ENCODE measurements around the gene LPAR3.

Gene LPAR3

GRCh38 chr1:84883286-84883685 lies 9.7 kb downstream of the LPAR3 start:
- Histone ChIP-seq H3K9me3 (ENCODE audit: insufficient read depth, low read length) (no peaks in the 10 kb centered on the region), H3K27me3 (ENCODE audit: low read length) (no peaks in the 10 kb centered on the region), H3K9me2 (replicated peaks; ENCODE audit: insufficient read depth, low read length) (no peaks in the 10 kb centered on the region), H3K4me2 (ENCODE audit: low read depth, low read length, poor library complexity, severe bottlenecking) (no peak overlapping the region), H3K9ac (ENCODE audit: low read length) (no peak overlapping the region), H4K20me1 (ENCODE audit: low read depth, low read length) (no peaks in the 10 kb centered on the region), H3F3A (ENCODE audit: insufficient read depth) (no peaks in the 10 kb centered on the region), H3K36me3 (ENCODE audit: low read length) (no peaks in the 10 kb centered on the region), H3K79me2 (ENCODE audit: insufficient read depth, low read length) (no peaks in the 10 kb centered on the region), H3K4me3 (ENCODE audit: insufficient read depth, low read length, poor library complexity, severe bottlenecking) (no peak overlapping the region), H3K27ac (ENCODE audit: low read depth, low read length) (no peak overlapping the region), H2AFZ (ENCODE audit: low read depth, low read length, severe bottlenecking) (no peak overlapping the region)
- TF ChIP-seq, protein P1, sequence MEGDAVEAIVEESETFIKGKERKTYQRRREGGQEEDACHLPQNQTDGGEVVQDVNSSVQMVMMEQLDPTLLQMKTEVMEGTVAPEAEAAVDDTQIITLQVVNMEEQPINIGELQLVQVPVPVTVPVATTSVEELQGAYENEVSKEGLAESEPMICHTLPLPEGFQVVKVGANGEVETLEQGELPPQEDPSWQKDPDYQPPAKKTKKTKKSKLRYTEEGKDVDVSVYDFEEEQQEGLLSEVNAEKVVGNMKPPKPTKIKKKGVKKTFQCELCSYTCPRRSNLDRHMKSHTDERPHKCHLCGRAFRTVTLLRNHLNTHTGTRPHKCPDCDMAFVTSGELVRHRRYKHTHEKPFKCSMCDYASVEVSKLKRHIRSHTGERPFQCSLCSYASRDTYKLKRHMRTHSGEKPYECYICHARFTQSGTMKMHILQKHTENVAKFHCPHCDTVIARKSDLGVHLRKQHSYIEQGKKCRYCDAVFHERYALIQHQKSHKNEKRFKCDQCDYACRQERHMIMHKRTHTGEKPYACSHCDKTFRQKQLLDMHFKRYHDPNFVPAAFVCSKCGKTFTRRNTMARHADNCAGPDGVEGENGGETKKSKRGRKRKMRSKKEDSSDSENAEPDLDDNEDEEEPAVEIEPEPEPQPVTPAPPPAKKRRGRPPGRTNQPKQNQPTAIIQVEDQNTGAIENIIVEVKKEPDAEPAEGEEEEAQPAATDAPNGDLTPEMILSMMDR (IDR thresholded peaks at IDR 0.05; ENCODE audit: insufficient read depth, low read length, poor library complexity, severe bottlenecking), result no peak
- TF ChIP-seq EZH2phosphoT487 (conservative IDR thresholded peaks at IDR 0.05; ENCODE audit: low read length), result no peak

DNA sequence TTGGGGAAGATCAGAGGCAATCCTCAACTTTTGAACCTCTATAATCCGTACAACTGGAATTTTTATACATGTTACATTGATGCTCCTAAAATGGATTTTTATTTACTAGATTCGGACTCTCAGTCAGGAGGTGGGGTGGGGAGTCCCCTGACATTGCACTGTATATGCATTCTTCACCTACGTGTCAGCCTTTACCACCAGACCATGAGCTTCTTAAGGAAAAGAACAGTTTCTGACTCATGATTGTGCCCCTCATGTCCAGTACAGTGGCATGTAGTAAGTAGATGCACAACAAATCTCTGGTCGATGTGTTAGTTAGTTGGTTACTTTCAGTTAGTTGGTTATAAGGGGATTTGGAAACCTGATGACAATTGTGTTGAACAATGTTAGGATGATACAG lies 15.4 kb downstream of the LPAR3 start:
- no peaks in the 10 kb centered on the region for H3K27me3 ChIP-seq (ENCODE audit: low read length)
- H3K4me3 ChIP-seq (ENCODE audit: insufficient read depth, low read length, poor library complexity, severe bottlenecking), result no peak overlapping the region
- no peaks in the 10 kb centered on the region for H3F3A ChIP-seq (ENCODE audit: insufficient read depth)
- no peaks in the 10 kb centered on the region for H3K36me3 ChIP-seq (ENCODE audit: low read length)
- no peaks in the 10 kb centered on the region for H3K79me2 ChIP-seq (ENCODE audit: insufficient read depth, low read length)
- no peaks in the 10 kb centered on the region for H3K9me3 ChIP-seq (ENCODE audit: insufficient read depth, low read length)
- H3K4me2 ChIP-seq (ENCODE audit: low read depth, low read length, poor library complexity, severe bottlenecking), result no peak overlapping the region
- no peaks in the 10 kb centered on the region for H3K9me2 ChIP-seq (replicated peaks; ENCODE audit: insufficient read depth, low read length)
- no peaks in the 10 kb centered on the region for H4K20me1 ChIP-seq (ENCODE audit: low read depth, low read length)
- TF ChIP-seq, protein P1 (IDR thresholded peaks at IDR 0.05; ENCODE audit: insufficient read depth, low read length, poor library complexity, severe bottlenecking), result no peak
- no peak for TF ChIP-seq EZH2phosphoT487 (conservative IDR thresholded peaks at IDR 0.05; ENCODE audit: low read length)
- H2AFZ ChIP-seq (ENCODE audit: low read depth, low read length, severe bottlenecking), result no peak overlapping the region
- H3K9ac ChIP-seq (ENCODE audit: low read length), result no peak overlapping the region
- no peak overlapping the region for H3K27ac ChIP-seq (ENCODE audit: low read depth, low read length)

GRCh38 chr1:84876353-84876752 lies 16.7 kb downstream of the LPAR3 start:
- Histone ChIP-seq H3K4me2 (ENCODE audit: low read depth, low read length, poor library complexity, severe bottlenecking) (no peak overlapping the region), H3K27ac (ENCODE audit: low read depth, low read length) (no peak overlapping the region), H3K9me3 (ENCODE audit: insufficient read depth, low read length) (no peaks in the 10 kb centered on the region), H3K4me3 (ENCODE audit: insufficient read depth, low read length, poor library complexity, severe bottlenecking) (no peak overlapping the region), H3K9me2 (replicated peaks; ENCODE audit: insufficient read depth, low read length) (no peaks in the 10 kb centered on the region), H3K36me3 (ENCODE audit: low read length) (no peaks in the 10 kb centered on the region), H3K9ac (ENCODE audit: low read length) (no peak overlapping the region), H4K20me1 (ENCODE audit: low read depth, low read length) (no peaks in the 10 kb centered on the region), H3K79me2 (ENCODE audit: insufficient read depth, low read length) (no peaks in the 10 kb centered on the region), H3K27me3 (ENCODE audit: low read length) (no peaks in the 10 kb centered on the region), H3F3A (ENCODE audit: insufficient read depth) (no peaks in the 10 kb centered on the region), H2AFZ (ENCODE audit: low read depth, low read length, severe bottlenecking) (no peak overlapping the region)
- TF ChIP-seq EZH2phosphoT487 (conservative IDR thresholded peaks at IDR 0.05; ENCODE audit: low read length), result no peak
- TF ChIP-seq, protein P1 (IDR thresholded peaks at IDR 0.05; ENCODE audit: insufficient read depth, low read length, poor library complexity, severe bottlenecking), result no peak

Data from SU-DHL-6 (cell line).